ENCODE data around the gene WDFY2.

WDFY2 gene

GRCh38 chr13:51799261-51799660, 215.0 kb downstream of the WDFY2 start:
- H3K36me3 ChIP-seq (ENCODE audit: control insufficient read depth, insufficient read depth, low read length), result no peaks in the 10 kb centered on the region
- 90 to 94% methylated on average over 11 to 12 of the region's 12 CpGs for WGBS, 2 experiments (ENCODE audit: insufficient coverage in 2 of 2)
- H3K27ac ChIP-seq (ENCODE audit: low read depth, low read length, severe bottlenecking), result no peak overlapping the region
- H3K4me3 ChIP-seq (ENCODE audit: extremely low read depth, insufficient read depth, low read length, poor library complexity, severe bottlenecking), result no peak overlapping the region
- peaks cover 17% of the 10 kb centered on the region for H3K4me1 ChIP-seq (ENCODE audit: control insufficient read depth, insufficient read depth, low read length, poor library complexity, severe bottlenecking)
- no peaks in the 10 kb centered on the region for H3K9me3 ChIP-seq (ENCODE audit: control insufficient read depth, low read length)

GRCh38 chr13:51800486-51800885, 216.2 kb downstream of the WDFY2 start:
- WGBS, 2 experiments (ENCODE audit: insufficient coverage in 2 of 2), result 78 to 92% methylated on average over 3 to 4 of the region's 5 CpGs
- no peak overlapping the region for H3K27ac ChIP-seq (ENCODE audit: low read depth, low read length, severe bottlenecking)
- H3K4me3 ChIP-seq (ENCODE audit: extremely low read depth, insufficient read depth, low read length, poor library complexity, severe bottlenecking), result no peak overlapping the region
- H3K36me3 ChIP-seq (ENCODE audit: control insufficient read depth, insufficient read depth, low read length), result no peaks in the 10 kb centered on the region
- H3K9me3 ChIP-seq (ENCODE audit: control insufficient read depth, low read length), result no peaks in the 10 kb centered on the region
- H3K4me1 ChIP-seq (ENCODE audit: control insufficient read depth, insufficient read depth, low read length, poor library complexity, severe bottlenecking), result peaks cover 17% of the 10 kb centered on the region

- Histone ChIP-seq H3K36me3 (ENCODE audit: control insufficient read depth, insufficient read depth, low read length) (no peaks in the 10 kb centered on the region), H3K9me3 (ENCODE audit: control insufficient read depth, low read length) (no peaks in the 10 kb centered on the region), H3K27ac (ENCODE audit: low read depth, low read length, severe bottlenecking) (peak overlapping the region; percentile 18), H3K4me3 (ENCODE audit: extremely low read depth, insufficient read depth, low read length, poor library complexity, severe bottlenecking) (no peak overlapping the region), H3K4me1 (ENCODE audit: control insufficient read depth, insufficient read depth, low read length, poor library complexity, severe bottlenecking) (peaks cover 17% of the 10 kb centered on the region)
- WGBS, 2 experiments (ENCODE audit: insufficient coverage in 2 of 2), result 68% methylated on average over 4 of the region's 7 CpGs
These were observed 217.4 kb downstream of the WDFY2 start for GRCh38 chr13:51801631-51802099.

GRCh38 chr13:51802631-51803418, 218.6 kb downstream of the WDFY2 start:
- peaks cover 17% of the 10 kb centered on the region for H3K4me1 ChIP-seq (ENCODE audit: control insufficient read depth, insufficient read depth, low read length, poor library complexity, severe bottlenecking)
- H3K27ac ChIP-seq (ENCODE audit: low read depth, low read length, severe bottlenecking), result peak overlapping the region; percentile 94
- WGBS, 2 experiments (ENCODE audit: insufficient coverage in 2 of 2), result 56 to 64% methylated on average over 3 to 7 of the region's 9 CpGs
- H3K9me3 ChIP-seq (ENCODE audit: control insufficient read depth, low read length), result no peaks in the 10 kb centered on the region
- H3K4me3 ChIP-seq (ENCODE audit: extremely low read depth, insufficient read depth, low read length, poor library complexity, severe bottlenecking), result peak overlapping the region; percentile 65
- no peaks in the 10 kb centered on the region for H3K36me3 ChIP-seq (ENCODE audit: control insufficient read depth, insufficient read depth, low read length)

GRCh38 chr13:51803422-51804294, 219.4 kb downstream of the WDFY2 start, which contains the start of gene DHRS12:
Gene DHRS12, minus strand, starts transcription at chr13:51804163. Its CDS starts 4,504 bp downstream, at chr13:51799659.
- Histone ChIP-seq H3K4me1 (ENCODE audit: control insufficient read depth, insufficient read depth, low read length, poor library complexity, severe bottlenecking) (peaks cover 17% of the 10 kb centered on the region), H3K4me3 (ENCODE audit: extremely low read depth, insufficient read depth, low read length, poor library complexity, severe bottlenecking) (peak within 1 kb of the TSS; percentile 65), H3K36me3 (ENCODE audit: control insufficient read depth, insufficient read depth, low read length) (no peaks in the 10 kb centered on the region), H3K27ac (ENCODE audit: low read depth, low read length, severe bottlenecking) (peak within 1 kb of the TSS; percentile 94), H3K9me3 (ENCODE audit: control insufficient read depth, low read length) (no peaks in the 10 kb centered on the region)
- 2% methylated on average over 56 to 86 of the region's 91 CpGs for WGBS, 2 experiments (ENCODE audit: insufficient coverage in 2 of 2)

- Histone ChIP-seq H3K4me3 (ENCODE audit: extremely low read depth, insufficient read depth, low read length, poor library complexity, severe bottlenecking) (peak overlapping the region; percentile 65), H3K9me3 (ENCODE audit: control insufficient read depth, low read length) (no peaks in the 10 kb centered on the region), H3K36me3 (ENCODE audit: control insufficient read depth, insufficient read depth, low read length) (no peaks in the 10 kb centered on the region), H3K4me1 (ENCODE audit: control insufficient read depth, insufficient read depth, low read length, poor library complexity, severe bottlenecking) (peaks cover 17% of the 10 kb centered on the region), H3K27ac (ENCODE audit: low read depth, low read length, severe bottlenecking) (peak overlapping the region; percentile 94)
- 30 to 36% methylated on average over 24 to 29 of the region's 31 CpGs for WGBS, 2 experiments (ENCODE audit: insufficient coverage in 2 of 2)
These were observed 220.3 kb downstream of the WDFY2 start for GRCh38 chr13:51804295-51805172.

- no peak overlapping the region for H3K27ac ChIP-seq (ENCODE audit: low read depth, low read length, severe bottlenecking)
- H3K4me1 ChIP-seq (ENCODE audit: control insufficient read depth, insufficient read depth, low read length, poor library complexity, severe bottlenecking), result peaks cover 17% of the 10 kb centered on the region
- H3K36me3 ChIP-seq (ENCODE audit: control insufficient read depth, insufficient read depth, low read length), result no peaks in the 10 kb centered on the region
- H3K4me3 ChIP-seq (ENCODE audit: extremely low read depth, insufficient read depth, low read length, poor library complexity, severe bottlenecking), result no peak overlapping the region
- WGBS, 2 experiments (ENCODE audit: insufficient coverage in 2 of 2), result 100% methylated on average over 1 of the region's 4 CpGs
- no peaks in the 10 kb centered on the region for H3K9me3 ChIP-seq (ENCODE audit: control insufficient read depth, low read length)
These were observed 221.1 kb downstream of the WDFY2 start for GRCh38 chr13:51805313-51805712.

GRCh38 chr13:51805925-51806324, 221.7 kb downstream of the WDFY2 start:
- no peak overlapping the region for H3K27ac ChIP-seq (ENCODE audit: low read depth, low read length, severe bottlenecking)
- no peak overlapping the region for H3K4me3 ChIP-seq (ENCODE audit: extremely low read depth, insufficient read depth, low read length, poor library complexity, severe bottlenecking)
- no peaks in the 10 kb centered on the region for H3K9me3 ChIP-seq (ENCODE audit: control insufficient read depth, low read length)
- H3K36me3 ChIP-seq (ENCODE audit: control insufficient read depth, insufficient read depth, low read length), result no peaks in the 10 kb centered on the region
- WGBS, 2 experiments (ENCODE audit: insufficient coverage in 2 of 2), result 100% methylated on average over 1 of the region's 2 CpGs; no CpG with 5 or more reads in 1 of the 2 experiments
- H3K4me1 ChIP-seq (ENCODE audit: control insufficient read depth, insufficient read depth, low read length, poor library complexity, severe bottlenecking), result peaks cover 17% of the 10 kb centered on the region

- Histone ChIP-seq H3K9me3 (ENCODE audit: control insufficient read depth, low read length) (no peaks in the 10 kb centered on the region), H3K4me3 (ENCODE audit: extremely low read depth, insufficient read depth, low read length, poor library complexity, severe bottlenecking) (no peak overlapping the region), H3K36me3 (ENCODE audit: control insufficient read depth, insufficient read depth, low read length) (no peaks in the 10 kb centered on the region), H3K27ac (ENCODE audit: low read depth, low read length, severe bottlenecking) (peak overlapping the region; percentile 23), H3K4me1 (ENCODE audit: control insufficient read depth, insufficient read depth, low read length, poor library complexity, severe bottlenecking) (peaks cover 15% of the 10 kb centered on the region)
- WGBS, 2 experiments (ENCODE audit: insufficient coverage in 2 of 2), result 87 to 90% methylated on average over 2 of the region's 2 CpGs
These were observed 222.3 kb downstream of the WDFY2 start for GRCh38 chr13:51806566-51806965.

- peak overlapping the region; percentile 23 for H3K27ac ChIP-seq (ENCODE audit: low read depth, low read length, severe bottlenecking)
- 90% methylated on average over 2 of the region's 5 CpGs; no CpG with 5 or more reads in 1 of the 2 experiments for WGBS, 2 experiments (ENCODE audit: insufficient coverage in 2 of 2)
These were observed 222.8 kb downstream of the WDFY2 start for GRCh38 chr13:51807041-51807440.

More at GRCh38 chr13:51807041-51807440, 222.8 kb downstream of the WDFY2 start:
- H3K9me3 ChIP-seq (ENCODE audit: control insufficient read depth, low read length), result no peaks in the 10 kb centered on the region
- H3K4me3 ChIP-seq (ENCODE audit: extremely low read depth, insufficient read depth, low read length, poor library complexity, severe bottlenecking), result no peak overlapping the region
- H3K4me1 ChIP-seq (ENCODE audit: control insufficient read depth, insufficient read depth, low read length, poor library complexity, severe bottlenecking), result peaks cover 12% of the 10 kb centered on the region
- H3K36me3 ChIP-seq (ENCODE audit: control insufficient read depth, insufficient read depth, low read length), result no peaks in the 10 kb centered on the region
